Endothelial cell of umbilical vein (primary cell): ENCODE results near the gene GOLGA3. TPM values are rescaled to one million over a fixed set of nuclear protein-coding genes. Genes with fewer than 3 reads are reported as not detected.

Source experiments
- Bru-seq: library from RNA; stranded (reverse); fragments of 400-500 nt; gene quantifications from one replicate; lab custom pipeline; 2021; lab: Mats Ljungman, UMichigan
- BruChase-seq, 2 experiments: library from RNA; stranded (reverse); fragments of 400-500 nt; gene quantifications; one replicate each; lab custom pipeline; 2021; lab: Mats Ljungman, UMichigan
- BruUV-seq: library from RNA; stranded (reverse); fragments of 400-500 nt; replicated peaks from 2 replicates; lab custom pipeline; 2021; lab: Mats Ljungman, UMichigan
- CTCF ChIA-PET: fragments of 300-600, 350-600 bp; sonication (Branson Sonifier 250); formaldehyde crosslinking; loops from one replicate; lab custom pipeline; 2021; ENCODE audit warnings: antibody characterized with exemption, inconsistent platforms; lab: Charles Lee
- POLR2A ChIA-PET: fragments of 300-600, 350-600 bp; sonication (Branson Sonifier 250); formaldehyde crosslinking; loops from one replicate; lab custom pipeline; 2021; ENCODE audit warnings: antibody characterized with exemption, inconsistent platforms; lab: Charles Lee
- DNase-seq: peaks from one replicate; pipeline ENCODE4 v3.0.0-alpha.2; 2011; ENCODE audit warnings: low read depth, low spot score
- FAIRE-seq: peaks from 2 replicates; lab custom pipeline; 2011; peaks lifted over from hg19 to GRCh38; lab: Jason Lieb, UNC
- H2AFZ ChIP-seq: 2 replicates; pipeline ENCODE4 v1.6.0; 2012; ENCODE audit warnings: low read depth, low read length, control low read depth, inconsistent platforms
- H3K27ac ChIP-seq: 2 replicates; pipeline ENCODE4 v1.5.1; 2011; ENCODE audit warnings: low read depth, mild to moderate bottlenecking, control low read depth, low read length, moderate library complexity; ENCODE audit not compliant: insufficient read depth
- H3K27me3 ChIP-seq, 2 experiments: 2 replicates each; pipeline versions ENCODE4 v1.6.0 to v1.6.1; 2011; ENCODE audit warnings: low read length in 2 of 2, mixed read lengths in 1 of 2; ENCODE audit not compliant: control insufficient read depth in 2 of 2, insufficient read depth in 2 of 2
- H3K36me3 ChIP-seq, 2 experiments: 2 replicates in 1 of 2; 3 replicates in 1 of 2; pipeline ENCODE4 v1.5.1; 2011; ENCODE audit warnings: low read length in 2 of 2, mild to moderate bottlenecking in 1 of 2, moderate library complexity in 1 of 2; ENCODE audit not compliant: control insufficient read depth in 2 of 2, insufficient read depth in 2 of 2; ENCODE audit errors: extremely low read depth in 1 of 2
- H3K4me1 ChIP-seq: 3 replicates; pipeline ENCODE4 v1.5.1; 2011; ENCODE audit warnings: mild to moderate bottlenecking, low read length; ENCODE audit not compliant: control insufficient read depth, insufficient read depth; ENCODE audit errors: extremely low read depth
- H3K4me2 ChIP-seq: 2 replicates; pipeline ENCODE4 v1.6.1; 2011; ENCODE audit warnings: low read length, control low read depth, mixed read lengths; ENCODE audit not compliant: insufficient read depth
- H3K4me3 ChIP-seq, 3 experiments: fragments of 200-600 bp in 1 of 3; sonication (generic), shearing (Covaris generic) in 1 of 3; replicated peaks in 1 of 3; 2 replicates each; pipeline ENCODE4 v1.5.1; 2011 to 2016; ENCODE audit warnings: control low read depth in 3 of 3, low read length in 3 of 3, mild to moderate bottlenecking in 2 of 3, inconsistent platforms in 1 of 3, low read depth in 1 of 3, moderate library complexity in 1 of 3; ENCODE audit not compliant: insufficient read depth in 1 of 3
- H3K79me2 ChIP-seq: 2 replicates; pipeline ENCODE4 v1.6.0; 2012; ENCODE audit warnings: low read length, inconsistent platforms; ENCODE audit not compliant: control insufficient read depth, insufficient read depth
- H3K9ac ChIP-seq: replicated peaks from 2 replicates; pipeline ENCODE3; 2011; ENCODE audit warnings: low read length, control low read depth; ENCODE audit not compliant: insufficient read depth; ENCODE audit errors: extremely low read depth
- H3K9me1 ChIP-seq: replicated peaks from 3 replicates; pipeline ENCODE4 v1.6.0; 2011; ENCODE audit warnings: mild to moderate bottlenecking, low read length; ENCODE audit not compliant: control insufficient read depth, insufficient read depth; ENCODE audit errors: extremely low read depth
- H3K9me3 ChIP-seq: replicated peaks from 2 replicates; pipeline ENCODE4 v1.5.1; 2012; ENCODE audit warnings: low read length, inconsistent platforms; ENCODE audit not compliant: control insufficient read depth, insufficient read depth
- H4K20me1 ChIP-seq: replicated peaks from 2 replicates; pipeline ENCODE3; 2011; ENCODE audit warnings: mild to moderate bottlenecking, low read length; ENCODE audit not compliant: control insufficient read depth, insufficient read depth; ENCODE audit errors: extremely low read depth
- CTCF ChIP-seq, 2 donors: IDR thresholded peaks; 1 replicate in 1 of 2; 2 replicates in 1 of 2; pipeline ENCODE4 v1.5.1; 2011; ENCODE audit warnings: low read length in 2 of 2, mild to moderate bottlenecking in 2 of 2, moderate library complexity in 2 of 2, control low read depth in 1 of 2, inconsistent platforms in 1 of 2, low read depth in 1 of 2; ENCODE audit not compliant: insufficient read depth in 1 of 2; ENCODE audit errors: extremely low read depth in 1 of 2
- EZH2 ChIP-seq: IDR thresholded peaks from 2 replicates; pipeline ENCODE4 v1.6.1; 2012; ENCODE audit warnings: borderline replicate concordance, low read depth, mild to moderate bottlenecking, moderate library complexity, low read length, inconsistent platforms; ENCODE audit not compliant: severe bottlenecking
- FOS ChIP-seq: IDR thresholded peaks from 2 replicates; pipeline ENCODE4 v1.6.1; 2011; ENCODE audit warnings: mild to moderate bottlenecking, low read length, moderate library complexity, borderline replicate concordance; ENCODE audit not compliant: insufficient read depth
- JUN ChIP-seq: IDR thresholded peaks from 2 replicates; pipeline ENCODE4 v1.6.1; 2011; ENCODE audit warnings: borderline replicate concordance, low read depth; ENCODE audit not compliant: insufficient read length, insufficient read depth
- MYC ChIP-seq: IDR thresholded peaks from one replicate; pipeline ENCODE4 v1.6.1; 2011; ENCODE audit warnings: mild to moderate bottlenecking, low read depth, low read length
- POLR2A ChIP-seq: IDR thresholded peaks from 2 replicates; pipeline ENCODE4 v1.6.1; 2012; ENCODE audit warnings: low read depth, mild to moderate bottlenecking, control low read depth, low read length
- POLR2AphosphoS5 ChIP-seq: IDR thresholded peaks from 2 replicates; pipeline ENCODE4 v1.6.1; 2012; ENCODE audit warnings: low read depth, mild to moderate bottlenecking, control low read depth, low read length, moderate library complexity; ENCODE audit not compliant: insufficient read depth
- dilution Hi-C: fragments of 300-500 bp; cut with MboI; formaldehyde crosslinking; loops from one replicate; pipeline ENCODE4 v1.15.0; 2019; ENCODE audit warnings: low sequenced_read_pairs; ENCODE audit not compliant: extremely low pct_ligation_motif_present
- intact Hi-C: fragments of 100-400 bp; cut with micrococcal nuclease; formaldehyde crosslinking; loops from one replicate; pipeline ENCODE4 v1.10.0; 2022
- long read RNA-seq: library from polyadenylated mRNA; stranded (forward); transcript quantifications from one replicate; pipeline ENCODE4 v2.0.0, GENCODE V29; 2021
- polyA minus RNA-seq, 3 experiments: library from RNA; depleted of rRNA, polyadenylated mRNA; stranded (reverse); fragments of >200 nt; gene quantifications; 1 replicate in 1 of 3; 2 replicates in 2 of 3; pipeline ENCODE4 v1.2.3, GENCODE V29; 2011
- polyA plus RNA-seq, 4 experiments: library from polyadenylated mRNA; depleted of rRNA in 3 of 4; stranded (reverse) in 3 of 4; unstranded in 1 of 4; fragments of >200 nt; gene quantifications; 2 replicates each; pipeline versions ENCODE4 v1.2.1 to v1.2.3, GENCODE V29; 2011 to 2012; ENCODE audit warnings: missing spikeins in 1 of 4
- total RNA-seq: library from RNA; stranded (reverse); gene quantifications from 2 replicates; pipeline ENCODE4 v1.2.3, GENCODE V29; 2021

The GOLGA3 gene, protein sequence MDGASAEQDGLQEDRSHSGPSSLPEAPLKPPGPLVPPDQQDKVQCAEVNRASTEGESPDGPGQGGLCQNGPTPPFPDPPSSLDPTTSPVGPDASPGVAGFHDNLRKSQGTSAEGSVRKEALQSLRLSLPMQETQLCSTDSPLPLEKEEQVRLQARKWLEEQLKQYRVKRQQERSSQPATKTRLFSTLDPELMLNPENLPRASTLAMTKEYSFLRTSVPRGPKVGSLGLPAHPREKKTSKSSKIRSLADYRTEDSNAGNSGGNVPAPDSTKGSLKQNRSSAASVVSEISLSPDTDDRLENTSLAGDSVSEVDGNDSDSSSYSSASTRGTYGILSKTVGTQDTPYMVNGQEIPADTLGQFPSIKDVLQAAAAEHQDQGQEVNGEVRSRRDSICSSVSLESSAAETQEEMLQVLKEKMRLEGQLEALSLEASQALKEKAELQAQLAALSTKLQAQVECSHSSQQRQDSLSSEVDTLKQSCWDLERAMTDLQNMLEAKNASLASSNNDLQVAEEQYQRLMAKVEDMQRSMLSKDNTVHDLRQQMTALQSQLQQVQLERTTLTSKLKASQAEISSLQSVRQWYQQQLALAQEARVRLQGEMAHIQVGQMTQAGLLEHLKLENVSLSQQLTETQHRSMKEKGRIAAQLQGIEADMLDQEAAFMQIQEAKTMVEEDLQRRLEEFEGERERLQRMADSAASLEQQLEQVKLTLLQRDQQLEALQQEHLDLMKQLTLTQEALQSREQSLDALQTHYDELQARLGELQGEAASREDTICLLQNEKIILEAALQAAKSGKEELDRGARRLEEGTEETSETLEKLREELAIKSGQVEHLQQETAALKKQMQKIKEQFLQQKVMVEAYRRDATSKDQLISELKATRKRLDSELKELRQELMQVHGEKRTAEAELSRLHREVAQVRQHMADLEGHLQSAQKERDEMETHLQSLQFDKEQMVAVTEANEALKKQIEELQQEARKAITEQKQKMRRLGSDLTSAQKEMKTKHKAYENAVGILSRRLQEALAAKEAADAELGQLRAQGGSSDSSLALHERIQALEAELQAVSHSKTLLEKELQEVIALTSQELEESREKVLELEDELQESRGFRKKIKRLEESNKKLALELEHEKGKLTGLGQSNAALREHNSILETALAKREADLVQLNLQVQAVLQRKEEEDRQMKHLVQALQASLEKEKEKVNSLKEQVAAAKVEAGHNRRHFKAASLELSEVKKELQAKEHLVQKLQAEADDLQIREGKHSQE (N-terminal part only)
- total RNA-seq (83.4 and 86.0 TPM in 2 replicates), polyA plus RNA-seq (15.9 and 18.4 TPM in 2 replicates), polyA minus RNA-seq (72.3 and 76.8 TPM in 2 replicates), Bru-seq, nascent RNA (percentile 78 among the genes with signal in this experiment), BruChase-seq, experiment 1, labeled RNA remaining after a 6-hour chase (percentile 97 among the genes with signal in this experiment), BruChase-seq, experiment 2, labeled RNA remaining after a 2-hour chase (percentile 95 among the genes with signal in this experiment)
- 19.8 and 24.4 TPM in 2 replicates for polyA plus RNA-seq (2011; cell fraction: cytosol; rRNA removed)
- polyA plus RNA-seq (2011; cell fraction: nucleus; rRNA removed) = 47.2 and 73.7 TPM in 2 replicates
- 22.1 and 26.9 TPM in 2 replicates for polyA plus RNA-seq (2012)
- polyA minus RNA-seq (2011; cell fraction: cytosol; rRNA and poly(A)+ RNA removed) = 27.2 TPM
- polyA minus RNA-seq (2011; cell fraction: nucleus; rRNA and poly(A)+ RNA removed) = 44.8 and 58.4 TPM in 2 replicates
- long read RNA-seq, partial matches to known transcripts = 8 of 25 reads
- long read RNA-seq, other reads (novel, unspliced or antisense) = 17 of 25 reads

DNA sequence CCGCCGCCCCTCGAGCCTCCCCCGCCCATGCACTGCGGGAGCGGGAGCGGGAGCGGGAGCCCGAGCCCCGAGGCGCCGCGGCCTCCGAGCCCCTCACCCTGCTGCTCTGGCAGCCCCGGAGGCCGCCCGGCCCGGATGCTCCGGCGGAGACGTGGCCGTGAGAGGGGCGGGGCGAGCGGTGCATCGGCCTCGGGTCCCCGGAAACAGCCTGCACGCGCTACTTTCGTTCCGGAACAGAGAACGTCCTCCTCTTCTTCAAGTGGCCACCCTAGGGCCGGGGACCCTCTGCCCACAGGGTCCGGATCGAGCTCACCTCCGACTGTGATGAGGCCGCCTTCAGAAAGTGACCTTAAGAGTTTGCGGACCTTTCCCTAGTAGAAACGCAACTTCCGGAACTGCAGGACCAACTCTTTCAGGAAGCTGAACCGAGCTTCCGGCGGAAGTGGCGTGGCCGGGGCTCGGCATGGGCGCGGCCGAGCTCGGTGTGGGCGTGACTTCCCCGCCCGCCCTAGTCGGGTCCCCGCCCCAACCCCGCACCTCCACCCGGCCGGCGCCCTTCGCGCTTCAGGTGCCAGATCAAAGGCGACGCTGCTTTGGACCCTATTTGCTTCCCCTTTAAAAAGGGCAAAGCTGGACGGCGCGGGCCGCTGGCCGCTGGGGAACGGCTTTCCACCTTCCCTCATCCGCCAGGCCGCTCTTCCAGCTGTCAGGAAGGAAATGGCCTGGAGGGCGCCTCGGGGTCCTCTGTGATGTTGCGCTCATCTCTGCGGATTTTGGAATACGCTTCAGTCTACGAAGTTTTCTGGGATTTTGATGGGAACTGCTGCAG is at the start of gene GOLGA3:
TSS of gene GOLGA3 (minus strand) at position 164 of the 829 bp plus-strand sequence. CDS start 6,741 bp downstream, outside the sequence.
- no peaks in the 10 kb centered on the region for H3K9me1 ChIP-seq
- ChIA-PET CTCF (interaction anchor here (0.6 to 1.4 kb wide), 3 partner anchors 11 to 76 kb away, joined by 3 to 6 read pairs (median 3); no protein-coding TSS in a partner anchor), POLR2A (interaction anchor here (1.0 kb wide), 1 partner anchor 879 kb away, joined by 3 read pairs; the partner anchor contains the start of gene EP400)
- H4K20me1 ChIP-seq = no peaks in the 10 kb centered on the region
- H3K4me2 ChIP-seq = peak within 1 kb of the TSS; percentile 84
- H3K4me3 ChIP-seq = peak within 1 kb of the TSS; percentile 42 to 100 (median 80)
- peaks cover 3 to 22% of the 10 kb centered on the region in 2 experiments for H3K36me3 ChIP-seq
- peak within 1 kb of the TSS; percentile 93 for H2AFZ ChIP-seq
- H3K27me3 ChIP-seq = no peaks in the 10 kb centered on the region
- no TSS peak for BruUV-seq
- H3K4me1 ChIP-seq = peaks cover 9% of the 10 kb centered on the region
- peak within 1 kb of the TSS; percentile 96 for H3K27ac ChIP-seq
- H3K9me3 ChIP-seq = no peaks in the 10 kb centered on the region
- FAIRE-seq (peak; percentile 86), DNase-seq (peak; percentile 92)
- peak within 1 kb of the TSS; percentile 98 for H3K9ac ChIP-seq
- intact Hi-C loops (loop anchor here (2.0 kb wide), 1 partner anchor 66 kb away; no protein-coding TSS in a partner anchor), dilution Hi-C loops (no loop called here)
- TF ChIP-seq FOS (peak; percentile 6), CTCF (IDR thresholded peaks at IDR 0.05; ENCODE audit: extremely low read depth in 1 of 2, insufficient read depth in 1 of 2, low read depth in 1 of 2, low read length in 2 of 2) (no peak), POLR2A (peak; percentile 85), JUN (no peak), POLR2AphosphoS5 (peak; percentile 92), EZH2 (no peak), MYC (peak; percentile 26)
- H3K79me2 ChIP-seq = peaks cover 45% of the 10 kb centered on the region
